NCI-H2171 (cell line): ENCODE measurements around the gene TANC1.

ENCODE experiments used
- DNase-seq: peaks from one replicate; lab custom pipeline; 2025; lab: John Stamatoyannopoulos, UW

TANC1 gene

DNA sequence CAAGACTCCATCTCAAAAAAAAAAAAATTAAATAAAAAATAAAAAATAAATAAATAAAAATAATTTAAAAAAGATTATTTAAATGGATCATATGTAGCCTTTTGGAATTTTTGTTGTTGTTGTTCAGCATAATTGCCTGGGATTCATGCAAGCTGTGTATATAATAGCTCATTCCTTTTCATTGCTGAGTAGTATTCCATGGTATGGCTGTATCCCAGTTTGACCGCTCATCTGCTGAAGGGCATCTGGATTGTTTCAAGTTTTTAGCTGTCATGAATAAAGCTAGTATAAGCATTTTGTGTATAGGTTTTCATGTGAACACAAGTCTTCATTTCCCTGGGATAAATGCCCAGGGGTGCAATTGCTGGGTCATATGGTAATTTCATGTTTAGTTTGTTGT lies 6.4 kb upstream of the TANC1 start:
- DNase-seq: no peak

GRCh38 chr2:158963071-158963470 lies 5.4 kb upstream of the TANC1 start:
- DNase-seq: no peak

- no peak for DNase-seq
These were observed 3.3 kb upstream of the TANC1 start for GRCh38 chr2:158965107-158965506.

DNA sequence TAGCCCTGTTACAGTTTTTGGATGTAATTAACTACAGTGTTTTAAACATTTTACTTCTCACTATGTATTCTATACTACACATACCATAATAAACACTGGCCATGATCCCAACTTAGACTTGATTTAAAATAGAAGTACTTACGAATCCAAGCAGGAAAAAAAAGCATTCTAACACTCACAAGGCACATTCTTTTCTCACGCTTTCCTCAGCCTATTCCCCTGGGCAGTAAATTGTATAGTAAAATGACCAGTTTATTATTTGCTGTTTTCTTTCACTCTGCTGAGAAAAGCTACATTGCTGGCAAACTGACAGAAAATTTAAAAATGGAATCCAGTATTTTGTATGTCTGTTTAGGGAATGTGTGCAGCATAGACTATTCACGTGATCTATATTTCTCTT lies 2.8 kb upstream of the TANC1 start:
- DNase-seq: no peak

DNA sequence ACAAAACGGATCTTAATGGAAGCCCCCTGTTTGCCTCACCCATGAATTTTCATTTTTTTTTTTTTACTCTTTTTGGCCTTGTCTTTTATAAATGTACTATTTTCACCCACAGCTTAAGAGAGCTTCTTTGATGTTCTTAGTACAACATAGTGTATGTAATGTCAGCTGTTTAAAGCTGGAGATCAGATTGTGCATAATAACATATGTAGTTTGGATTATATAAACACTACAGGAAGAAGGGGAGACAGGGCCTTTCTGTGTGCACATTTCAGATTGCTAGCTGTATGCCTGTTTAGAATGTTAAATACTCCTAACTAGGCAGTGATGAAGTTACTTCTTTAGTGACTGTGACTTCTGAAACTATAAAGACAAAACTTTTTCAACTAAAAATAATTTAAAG lies 2.1 kb upstream of the TANC1 start:
- no peak for DNase-seq

DNA sequence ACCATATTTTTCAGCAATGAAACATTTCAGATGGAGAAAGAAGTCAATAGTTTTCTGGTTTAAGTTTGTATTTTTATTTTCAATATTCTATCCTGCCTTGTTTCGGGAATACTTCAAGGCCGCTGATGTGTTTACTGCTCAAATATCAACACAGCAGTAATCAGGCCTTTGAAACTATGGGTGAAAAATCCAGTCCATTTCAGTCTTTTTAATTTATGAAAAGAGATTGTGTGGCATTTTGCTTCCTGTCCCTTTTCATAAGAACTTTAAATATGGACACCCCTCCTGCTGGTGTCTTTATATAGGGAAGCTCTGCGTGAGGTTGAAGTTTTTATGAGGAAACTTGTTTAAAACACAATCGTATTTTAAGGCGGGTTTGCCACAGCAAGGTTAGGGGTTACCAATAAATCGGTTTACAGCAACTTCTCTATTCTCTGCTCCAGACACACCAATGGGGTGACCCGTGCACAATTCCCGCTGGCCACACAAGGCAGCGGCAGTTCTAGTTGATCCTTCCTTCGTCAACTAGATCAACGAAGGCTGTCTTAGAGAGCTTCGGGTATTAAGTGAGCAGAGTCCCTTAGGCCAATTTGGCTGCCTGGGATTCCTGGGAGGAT lies 1.2 kb upstream of the TANC1 start:
- DNase-seq: no peak

- DNase-seq: peak; percentile 16
These were observed 577 bp upstream of the TANC1 start for GRCh38 chr2:158967731-158968395.

DNA sequence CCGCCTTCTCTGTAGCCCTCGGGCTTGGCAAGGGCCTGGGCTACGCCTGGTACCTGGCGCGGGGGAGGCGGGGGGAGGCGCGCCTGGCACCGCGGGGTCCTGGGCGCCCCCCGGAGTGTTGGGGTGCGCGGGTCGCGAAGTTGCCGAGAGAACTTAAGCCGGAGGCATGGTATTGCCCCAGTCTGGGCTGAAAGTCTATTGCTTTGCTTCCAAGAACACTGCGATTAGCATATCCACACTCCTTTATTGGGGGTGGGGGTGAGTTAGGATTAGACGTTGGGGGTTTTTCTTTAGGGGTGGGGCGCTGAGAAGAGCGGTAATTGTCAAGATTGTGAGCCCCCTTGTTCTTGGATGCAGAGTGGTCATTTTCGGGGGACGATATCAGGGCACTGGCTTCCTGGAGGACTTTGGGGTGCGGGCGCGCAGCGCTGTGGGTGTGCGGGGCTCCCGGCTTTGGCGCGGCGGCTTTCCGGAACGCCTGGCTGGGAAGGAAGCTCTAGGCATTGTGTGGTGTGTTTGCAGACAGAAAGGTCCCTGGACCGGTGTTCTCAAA lies 798 bp downstream of the TANC1 start:
- no peak for DNase-seq

GRCh38 chr2:158969715-158970240 lies 1.3 kb downstream of the TANC1 start:
- no peak for DNase-seq

DNA sequence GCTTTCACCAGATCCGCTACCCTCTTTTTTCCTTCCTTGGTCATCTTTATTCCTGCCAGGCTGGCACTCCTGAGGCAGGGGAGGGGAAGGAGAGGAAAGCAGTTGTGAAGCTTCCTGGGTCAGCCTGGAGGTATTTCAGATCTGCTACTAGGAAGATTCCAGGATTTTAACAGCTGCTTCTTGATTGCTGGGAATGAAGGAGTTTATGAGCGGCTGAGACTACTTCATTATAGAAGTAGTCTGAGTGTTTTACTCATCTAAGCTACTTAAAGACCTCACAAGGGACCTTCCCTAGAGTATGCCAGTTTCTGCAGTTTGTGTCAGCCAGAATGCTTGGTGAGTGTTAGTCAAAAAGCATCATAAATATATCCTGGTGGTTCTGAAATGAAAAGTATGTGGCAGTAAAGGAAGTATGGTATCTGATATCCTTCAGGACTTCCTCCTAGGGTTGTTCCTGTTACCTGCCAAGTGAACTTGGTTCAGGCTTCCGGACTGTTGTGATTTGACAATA lies 1.9 kb downstream of the TANC1 start:
- no peak for DNase-seq

- peak; percentile 13 for DNase-seq
These were observed 4.9 kb downstream of the TANC1 start for GRCh38 chr2:158973116-158973956.

DNA sequence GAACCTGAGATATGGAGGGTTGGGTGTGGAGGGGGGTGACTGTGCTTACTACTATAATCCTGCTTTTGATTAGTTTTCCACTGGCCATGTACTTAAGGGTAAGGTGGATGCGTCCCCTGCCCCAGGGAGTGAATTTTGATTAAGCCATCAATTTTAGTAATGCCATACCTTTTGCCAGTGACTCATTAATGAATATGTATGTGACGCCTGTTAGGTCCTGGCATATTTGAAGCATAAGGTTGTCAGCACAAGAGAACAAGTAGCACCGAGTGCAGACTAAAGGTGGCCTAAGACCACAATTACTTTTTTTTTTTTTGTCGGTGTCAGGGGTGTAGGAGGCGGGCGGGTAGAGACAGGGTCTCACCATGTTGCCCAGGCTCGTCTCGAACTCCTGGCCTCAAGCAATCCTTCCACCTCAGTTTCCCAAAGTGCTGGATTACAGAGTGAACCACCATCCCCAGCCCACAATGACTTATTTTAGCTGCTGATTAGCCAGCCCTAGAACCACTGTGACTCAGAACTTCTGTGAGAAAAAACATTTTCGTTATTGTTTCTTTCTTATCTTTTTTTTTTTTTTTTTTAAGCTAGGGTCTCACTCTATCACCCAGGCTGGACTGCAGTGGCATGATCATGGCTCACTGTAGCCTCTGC lies 7.0 kb downstream of the TANC1 start:
- DNase-seq: no peak

DNA sequence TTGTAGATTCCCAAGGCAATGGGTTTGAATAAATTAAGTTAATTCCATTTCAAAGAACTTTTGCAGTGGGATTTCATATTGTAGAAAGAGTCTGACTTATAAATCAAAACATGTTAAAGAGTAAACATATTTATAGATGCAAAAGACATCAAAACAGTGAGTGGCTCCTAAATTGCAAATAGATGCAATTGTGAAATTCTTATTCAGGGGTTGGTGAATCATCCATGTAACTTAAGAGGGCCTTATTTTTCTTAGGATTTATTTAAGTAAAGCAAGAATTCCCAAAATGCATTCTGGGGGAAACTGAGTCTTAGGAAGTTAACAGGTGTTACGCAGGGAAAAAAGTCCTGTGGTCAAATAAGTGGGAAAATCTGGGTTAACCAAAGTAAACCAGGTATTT lies 11.3 kb downstream of the TANC1 start:
- no peak for DNase-seq

DNA sequence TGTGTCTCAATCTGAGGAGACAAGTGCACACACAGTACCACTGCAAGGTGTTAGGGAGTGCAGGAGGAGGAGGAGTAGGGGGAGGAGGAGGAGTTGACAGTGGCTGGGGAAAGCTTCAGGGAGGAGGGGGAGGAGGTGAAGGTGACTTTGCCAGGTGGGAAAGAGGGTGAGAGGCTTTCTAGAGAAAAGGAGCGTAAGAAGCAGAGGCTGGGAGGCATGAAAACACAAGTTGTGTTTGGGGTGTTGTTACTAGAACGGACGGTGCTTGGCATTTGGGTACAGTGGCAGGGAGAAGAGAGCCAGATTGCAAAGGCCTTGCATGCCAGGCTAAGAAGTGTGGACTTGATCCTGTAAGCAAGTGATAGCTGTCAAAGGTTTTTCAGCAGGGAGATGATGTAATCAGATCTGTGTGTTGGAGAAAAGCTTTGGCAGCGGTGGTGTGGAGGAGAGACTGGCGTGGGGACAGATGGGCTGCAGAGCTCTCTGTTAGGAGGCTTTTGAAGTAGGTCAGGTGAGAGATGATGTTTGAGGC lies 16.2 kb downstream of the TANC1 start:
- DNase-seq: peak; percentile 87

GRCh38 chr2:158988501-158988900 lies 20.1 kb downstream of the TANC1 start:
- DNase-seq: no peak

DNA sequence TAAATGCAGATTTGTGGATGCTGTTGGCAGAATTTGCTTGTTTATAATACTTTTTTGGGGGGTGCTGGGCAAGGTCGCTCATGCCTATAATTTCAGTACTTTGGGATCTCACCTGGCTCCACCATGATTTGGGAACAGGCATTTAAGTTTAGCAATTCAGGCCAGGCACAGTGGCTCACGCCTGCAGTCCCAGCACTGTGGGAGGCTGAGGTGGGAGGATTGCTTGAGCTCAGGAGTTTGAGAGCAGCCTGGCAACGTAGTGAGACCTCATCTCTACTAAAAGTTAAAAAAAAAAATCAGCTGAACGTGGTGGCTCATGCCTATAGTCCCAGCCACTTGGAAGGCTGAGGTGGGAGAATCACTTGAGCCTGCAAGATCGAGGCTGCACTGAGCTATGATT lies 20.7 kb downstream of the TANC1 start:
- DNase-seq: no peak

GRCh38 chr2:158990397-158991214 lies 22.2 kb downstream of the TANC1 start:
- no peak for DNase-seq

DNA sequence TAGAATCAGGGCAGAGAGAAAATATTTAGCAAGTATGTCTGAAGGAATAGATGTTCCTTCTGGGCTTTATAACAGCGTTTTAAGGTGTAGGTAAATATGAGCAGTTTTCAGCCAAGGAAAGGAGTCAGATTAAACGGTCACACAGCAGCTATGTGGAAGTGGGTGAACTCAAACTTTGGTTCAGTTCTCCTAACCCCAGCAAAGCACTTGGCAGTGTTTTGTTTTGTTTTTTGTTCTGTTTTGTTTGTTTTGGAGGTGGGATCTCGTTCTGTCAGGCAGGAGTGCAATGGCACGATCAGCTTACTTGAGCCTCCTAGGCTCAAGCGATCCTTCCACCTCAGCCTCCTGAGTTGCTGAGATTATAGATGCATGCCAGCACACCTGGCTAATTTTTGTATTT lies 24.6 kb downstream of the TANC1 start:
- DNase-seq: no peak

DNA sequence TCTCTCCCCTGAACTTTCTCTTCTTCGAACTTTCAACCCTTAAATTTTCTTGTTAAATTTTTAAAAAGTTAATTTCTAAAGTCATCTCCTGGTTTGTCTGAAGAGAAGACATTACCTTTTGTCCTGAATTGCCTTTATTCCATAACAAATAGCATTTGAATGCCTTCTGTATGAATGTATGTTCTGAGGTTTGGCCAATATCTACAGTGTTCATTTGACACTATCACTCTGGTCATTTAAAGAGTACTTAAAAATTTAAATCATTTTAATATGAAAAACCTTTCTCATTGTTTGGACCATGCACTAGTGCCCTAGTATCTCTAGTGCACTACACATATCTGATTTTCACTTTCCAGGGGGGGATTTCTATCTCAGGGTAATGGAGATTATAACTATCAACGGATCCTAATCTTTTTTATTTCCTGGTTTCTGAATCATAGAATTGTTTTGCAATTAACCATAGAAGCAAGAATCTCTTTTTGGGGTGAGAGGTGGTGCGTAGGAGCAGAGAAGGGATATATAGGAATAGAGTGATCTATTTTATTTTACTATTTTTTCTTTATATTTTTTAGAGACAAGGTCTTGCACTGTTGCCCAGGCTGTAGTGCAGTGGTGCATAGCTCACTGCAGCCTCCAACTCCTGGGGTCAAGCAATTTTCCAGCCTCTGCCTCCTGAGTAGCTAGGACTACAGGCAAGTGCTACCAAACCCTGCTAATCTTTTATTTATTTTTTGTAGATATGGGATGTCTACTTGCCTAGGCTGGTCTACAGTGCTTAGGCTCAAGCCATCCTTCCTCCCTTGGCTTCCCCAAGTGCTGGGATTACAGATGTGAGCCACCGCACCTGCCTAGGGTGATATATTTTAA lies 25.5 kb downstream of the TANC1 start:
- DNase-seq: no peak
